ENCODE data around the gene DLG3.

Gene DLG3

GRCh38 chrX:70424801-70425200, 19.8 kb upstream of the DLG3 start:
- Histone ChIP-seq H3K4me1 (ENCODE audit: control insufficient read depth in 2 of 2, insufficient read depth in 2 of 2, low read length in 2 of 2) (peaks cover 5 to 6% of the 10 kb centered on the region in 2 donors), H3K9ac (ENCODE audit: low read depth in 1 of 2, low read length in 2 of 2) (no peak overlapping the region), H3K9me3 (ENCODE audit: control insufficient read depth in 2 of 2, low read length in 2 of 2) (no peaks in the 10 kb centered on the region), H3K36me3 (ENCODE audit: control insufficient read depth in 2 of 2, insufficient read depth in 2 of 2, low read length in 2 of 2) (no peaks in the 10 kb centered on the region), H3K27me3 (ENCODE audit: control insufficient read depth in 2 of 2, insufficient read depth in 2 of 2, low read length in 2 of 2) (peaks cover 0 to 2% of the 10 kb centered on the region in 2 donors), H3K27ac (ENCODE audit: low read depth in 2 of 2, low read length in 2 of 2) (no peak overlapping the region), H3K4me3 (ENCODE audit: low read length in 2 of 2) (no peak overlapping the region)

GRCh38 chrX:70426286-70427278, 18.1 kb upstream of the DLG3 start:
- H3K27ac ChIP-seq (ENCODE audit: low read depth in 2 of 2, low read length in 2 of 2): no peak overlapping the region
- H3K4me1 ChIP-seq (ENCODE audit: control insufficient read depth in 2 of 2, insufficient read depth in 2 of 2, low read length in 2 of 2): peaks cover 5 to 6% of the 10 kb centered on the region in 2 donors
- H3K27me3 ChIP-seq (ENCODE audit: control insufficient read depth in 2 of 2, insufficient read depth in 2 of 2, low read length in 2 of 2): peaks cover 0 to 2% of the 10 kb centered on the region in 2 donors
- no peaks in the 10 kb centered on the region for H3K9me3 ChIP-seq (ENCODE audit: control insufficient read depth in 2 of 2, low read length in 2 of 2)
- H3K4me3 ChIP-seq (ENCODE audit: low read length in 2 of 2): no peak overlapping the region
- H3K9ac ChIP-seq (ENCODE audit: low read depth in 1 of 2, low read length in 2 of 2): no peak overlapping the region
- H3K36me3 ChIP-seq (ENCODE audit: control insufficient read depth in 2 of 2, insufficient read depth in 2 of 2, low read length in 2 of 2): no peaks in the 10 kb centered on the region

DNA sequence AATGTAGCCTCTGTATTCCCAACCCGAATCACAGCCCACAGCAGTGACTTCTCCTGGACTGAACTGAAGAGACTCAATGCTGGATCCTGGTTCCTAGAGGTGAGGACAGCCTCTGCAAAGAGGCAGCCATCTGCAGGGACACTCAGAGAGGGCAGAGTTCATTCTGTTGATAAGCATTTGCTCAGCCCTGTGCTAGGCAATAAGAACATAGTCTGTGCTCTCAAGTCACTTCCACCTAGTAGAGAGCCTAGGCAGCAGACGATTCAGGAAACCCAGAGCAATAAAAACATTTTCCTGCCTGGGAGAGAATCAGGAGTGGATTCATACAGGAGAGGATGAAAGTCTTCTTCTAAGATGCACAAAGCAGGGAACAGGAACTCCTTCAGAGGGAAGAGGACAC, 17.3 kb upstream of the DLG3 start:
- no peaks in the 10 kb centered on the region for H3K36me3 ChIP-seq (ENCODE audit: control insufficient read depth in 2 of 2, insufficient read depth in 2 of 2, low read length in 2 of 2)
- H3K4me1 ChIP-seq (ENCODE audit: control insufficient read depth in 2 of 2, insufficient read depth in 2 of 2, low read length in 2 of 2): peaks cover 5 to 6% of the 10 kb centered on the region in 2 donors
- peak overlapping the region in 1 of 2 donors; percentile 15 for H3K27ac ChIP-seq (ENCODE audit: low read depth in 2 of 2, low read length in 2 of 2)
- no peaks in the 10 kb centered on the region for H3K9me3 ChIP-seq (ENCODE audit: control insufficient read depth in 2 of 2, low read length in 2 of 2)
- H3K27me3 ChIP-seq (ENCODE audit: control insufficient read depth in 2 of 2, insufficient read depth in 2 of 2, low read length in 2 of 2): peaks cover 0 to 2% of the 10 kb centered on the region in 2 donors
- H3K4me3 ChIP-seq (ENCODE audit: low read length in 2 of 2): no peak overlapping the region
- H3K9ac ChIP-seq (ENCODE audit: low read depth in 1 of 2, low read length in 2 of 2): no peak overlapping the region

DNA sequence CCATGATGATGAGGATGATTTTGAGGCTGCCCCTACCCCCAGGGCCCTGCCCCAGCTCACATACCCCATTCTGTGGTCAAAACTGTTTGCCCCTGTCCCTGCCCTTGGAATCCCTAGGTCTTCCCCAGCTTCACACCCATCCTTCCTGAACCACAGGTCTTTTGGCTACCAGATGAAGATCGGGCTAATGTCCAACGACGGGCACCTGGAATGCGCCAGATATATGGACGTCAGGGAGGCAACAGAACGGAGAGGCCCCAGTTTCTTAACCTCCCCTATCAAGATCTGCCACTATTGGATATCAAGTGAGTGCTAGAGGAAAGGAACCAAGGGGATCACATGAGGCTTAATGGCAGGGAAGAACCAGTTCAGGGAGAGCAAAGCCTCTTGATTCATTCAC, 14.9 kb upstream of the DLG3 start:
- Histone ChIP-seq H3K9me3 (ENCODE audit: control insufficient read depth in 2 of 2, low read length in 2 of 2) (no peaks in the 10 kb centered on the region), H3K36me3 (ENCODE audit: control insufficient read depth in 2 of 2, insufficient read depth in 2 of 2, low read length in 2 of 2) (no peaks in the 10 kb centered on the region), H3K9ac (ENCODE audit: low read depth in 1 of 2, low read length in 2 of 2) (no peak overlapping the region), H3K4me1 (ENCODE audit: control insufficient read depth in 2 of 2, insufficient read depth in 2 of 2, low read length in 2 of 2) (peaks cover 2 to 4% of the 10 kb centered on the region in 2 donors), H3K27me3 (ENCODE audit: control insufficient read depth in 2 of 2, insufficient read depth in 2 of 2, low read length in 2 of 2) (peaks cover 0 to 2% of the 10 kb centered on the region in 2 donors), H3K27ac (ENCODE audit: low read depth in 2 of 2, low read length in 2 of 2) (no peak overlapping the region), H3K4me3 (ENCODE audit: low read length in 2 of 2) (no peak overlapping the region)

- H3K4me1 ChIP-seq (ENCODE audit: control insufficient read depth in 2 of 2, insufficient read depth in 2 of 2, low read length in 2 of 2): peaks cover 6 to 9% of the 10 kb centered on the region in 2 donors
- H3K27me3 ChIP-seq (ENCODE audit: control insufficient read depth in 2 of 2, insufficient read depth in 2 of 2, low read length in 2 of 2): peaks cover 0 to 6% of the 10 kb centered on the region in 2 donors
- H3K9me3 ChIP-seq (ENCODE audit: control insufficient read depth in 2 of 2, low read length in 2 of 2): no peaks in the 10 kb centered on the region
- H3K27ac ChIP-seq (ENCODE audit: low read depth in 2 of 2, low read length in 2 of 2): no peak overlapping the region
- peak overlapping the region; percentile 67 to 90 for H3K4me3 ChIP-seq (ENCODE audit: low read length in 2 of 2)
- no peaks in the 10 kb centered on the region for H3K36me3 ChIP-seq (ENCODE audit: control insufficient read depth in 2 of 2, insufficient read depth in 2 of 2, low read length in 2 of 2)
- H3K9ac ChIP-seq (ENCODE audit: low read depth in 1 of 2, low read length in 2 of 2): peak overlapping the region in 1 of 2 donors; percentile 77
Measured at GRCh38 chrX:70432936-70433847, 11.4 kb upstream of the DLG3 start.

DNA sequence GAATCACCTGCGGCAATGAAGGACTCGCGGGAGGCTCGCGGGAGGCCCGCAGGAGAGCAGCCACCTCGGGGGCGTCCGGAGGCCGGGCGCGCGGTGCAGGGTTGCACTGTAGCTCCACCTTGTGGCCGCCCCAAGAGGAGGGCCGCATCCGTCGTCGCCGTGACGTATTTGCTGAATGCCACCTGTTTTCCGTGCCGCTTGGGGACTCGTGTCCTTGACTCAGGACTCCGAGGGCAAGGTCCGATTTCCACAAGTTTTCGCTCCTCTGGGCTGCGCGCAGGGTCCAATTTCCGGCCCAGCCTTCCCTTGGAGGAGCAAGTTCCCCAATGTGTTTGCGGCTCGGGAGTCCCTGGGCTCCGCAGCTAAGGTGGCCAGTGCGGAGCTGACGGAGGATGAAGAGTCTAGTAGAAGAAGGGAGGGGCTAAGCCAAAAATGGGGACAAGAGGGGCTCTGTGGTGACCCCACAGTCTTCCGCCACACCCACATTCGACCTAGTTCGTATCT, 10.7 kb upstream of the DLG3 start:
- H3K4me3 ChIP-seq (ENCODE audit: low read length in 2 of 2): peak overlapping the region; percentile 67 to 90
- H3K9me3 ChIP-seq (ENCODE audit: control insufficient read depth in 2 of 2, low read length in 2 of 2): no peaks in the 10 kb centered on the region
- peak overlapping the region; percentile 80 to 84 for H3K27ac ChIP-seq (ENCODE audit: low read depth in 2 of 2, low read length in 2 of 2)
- peaks cover 0 to 3% of the 10 kb centered on the region in 2 donors for H3K27me3 ChIP-seq (ENCODE audit: control insufficient read depth in 2 of 2, insufficient read depth in 2 of 2, low read length in 2 of 2)
- H3K9ac ChIP-seq (ENCODE audit: low read depth in 1 of 2, low read length in 2 of 2): peak overlapping the region; percentile 77 to 83
- peaks cover 6 to 9% of the 10 kb centered on the region in 2 donors for H3K4me1 ChIP-seq (ENCODE audit: control insufficient read depth in 2 of 2, insufficient read depth in 2 of 2, low read length in 2 of 2)
- H3K36me3 ChIP-seq (ENCODE audit: control insufficient read depth in 2 of 2, insufficient read depth in 2 of 2, low read length in 2 of 2): no peaks in the 10 kb centered on the region

GRCh38 chrX:70434352-70434866, 10.2 kb upstream of the DLG3 start:
- H3K4me3 ChIP-seq (ENCODE audit: low read length in 2 of 2): peak overlapping the region; percentile 67 to 90
- H3K27ac ChIP-seq (ENCODE audit: low read depth in 2 of 2, low read length in 2 of 2): peak overlapping the region; percentile 80 to 84
- H3K36me3 ChIP-seq (ENCODE audit: control insufficient read depth in 2 of 2, insufficient read depth in 2 of 2, low read length in 2 of 2): no peaks in the 10 kb centered on the region
- no peaks in the 10 kb centered on the region for H3K9me3 ChIP-seq (ENCODE audit: control insufficient read depth in 2 of 2, low read length in 2 of 2)
- H3K9ac ChIP-seq (ENCODE audit: low read depth in 1 of 2, low read length in 2 of 2): peak overlapping the region; percentile 77 to 83
- peaks cover 6 to 9% of the 10 kb centered on the region in 2 donors for H3K4me1 ChIP-seq (ENCODE audit: control insufficient read depth in 2 of 2, insufficient read depth in 2 of 2, low read length in 2 of 2)
- peaks cover 0 to 3% of the 10 kb centered on the region in 2 donors for H3K27me3 ChIP-seq (ENCODE audit: control insufficient read depth in 2 of 2, insufficient read depth in 2 of 2, low read length in 2 of 2)

- Histone ChIP-seq H3K9me3 (ENCODE audit: control insufficient read depth in 2 of 2, low read length in 2 of 2) (no peaks in the 10 kb centered on the region), H3K9ac (ENCODE audit: low read depth in 1 of 2, low read length in 2 of 2) (peak overlapping the region; percentile 56), H3K4me1 (ENCODE audit: control insufficient read depth in 2 of 2, insufficient read depth in 2 of 2, low read length in 2 of 2) (peaks cover 6 to 9% of the 10 kb centered on the region in 2 donors), H3K27me3 (ENCODE audit: control insufficient read depth in 2 of 2, insufficient read depth in 2 of 2, low read length in 2 of 2) (peaks cover 0 to 3% of the 10 kb centered on the region in 2 donors), H3K27ac (ENCODE audit: low read depth in 2 of 2, low read length in 2 of 2) (peak overlapping the region in 1 of 2 donors; percentile 50), H3K4me3 (ENCODE audit: low read length in 2 of 2) (peak overlapping the region; percentile 67 to 90), H3K36me3 (ENCODE audit: control insufficient read depth in 2 of 2, insufficient read depth in 2 of 2, low read length in 2 of 2) (no peaks in the 10 kb centered on the region)
Measured at GRCh38 chrX:70434914-70435586, 9.6 kb upstream of the DLG3 start.

DNA sequence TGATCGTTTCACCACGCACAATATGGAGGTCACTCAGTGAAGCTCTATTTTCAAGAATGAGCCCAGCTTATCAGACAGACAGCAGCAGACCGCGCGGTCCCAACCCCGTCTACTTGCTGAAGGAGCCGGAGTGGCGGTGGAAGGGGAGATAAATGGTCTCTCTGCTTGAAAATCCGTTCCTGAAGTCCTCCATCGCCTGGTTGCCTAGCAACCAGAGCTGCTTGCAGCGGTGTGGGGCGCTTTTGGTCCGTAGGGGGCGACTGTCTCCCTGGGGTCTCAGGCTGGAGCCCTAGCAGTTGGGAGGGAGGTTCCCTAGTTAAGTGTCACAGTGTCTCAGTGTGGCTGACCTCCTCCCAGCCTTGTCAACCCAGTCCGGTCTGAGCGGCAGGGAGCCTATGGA, 8.3 kb upstream of the DLG3 start:
- H3K36me3 ChIP-seq (ENCODE audit: control insufficient read depth in 2 of 2, insufficient read depth in 2 of 2, low read length in 2 of 2): no peaks in the 10 kb centered on the region
- no peak overlapping the region for H3K4me3 ChIP-seq (ENCODE audit: low read length in 2 of 2)
- H3K9ac ChIP-seq (ENCODE audit: low read depth in 1 of 2, low read length in 2 of 2): no peak overlapping the region
- peaks cover 6 to 9% of the 10 kb centered on the region in 2 donors for H3K4me1 ChIP-seq (ENCODE audit: control insufficient read depth in 2 of 2, insufficient read depth in 2 of 2, low read length in 2 of 2)
- no peaks in the 10 kb centered on the region for H3K9me3 ChIP-seq (ENCODE audit: control insufficient read depth in 2 of 2, low read length in 2 of 2)
- no peak overlapping the region for H3K27ac ChIP-seq (ENCODE audit: low read depth in 2 of 2, low read length in 2 of 2)
- peaks cover 0 to 3% of the 10 kb centered on the region in 2 donors for H3K27me3 ChIP-seq (ENCODE audit: control insufficient read depth in 2 of 2, insufficient read depth in 2 of 2, low read length in 2 of 2)

All from mucosa of rectum (tissue), 2 donors.